Upper lobe of right lung (tissue), 1 donor: ENCODE measurements around the gene CEP350. TPM values are rescaled to one million over a fixed set of nuclear protein-coding genes. Genes with fewer than 3 reads are reported as not detected.

Source experiments
- ATAC-seq: fragments of 200-7000 bp; cut with Tn5 transposase; one replicate; pipeline ENCODE4 v1.9.1; 2020; ENCODE audit warnings: mild to moderate bottlenecking, moderate library complexity
- DNase-seq: peaks from one replicate; pipeline ENCODE4 v3.0.0-alpha.2; 2020
- H3K27ac ChIP-seq: fragments of 200-600 bp; one replicate; pipeline ENCODE4 v1.8.0; 2022
- H3K27me3 ChIP-seq: fragments of 200-600 bp; one replicate; pipeline ENCODE4 v1.8.0; 2022; ENCODE audit warnings: mild to moderate bottlenecking
- H3K36me3 ChIP-seq: fragments of 200-600 bp; one replicate; pipeline ENCODE4 v1.8.0; 2022
- H3K4me1 ChIP-seq: fragments of 200-600 bp; one replicate; pipeline ENCODE4 v1.8.0; 2022
- H3K4me3 ChIP-seq: fragments of 200-600 bp; one replicate; pipeline ENCODE4 v1.8.0; 2022; ENCODE audit warnings: mild to moderate bottlenecking
- H3K9me3 ChIP-seq: fragments of 200-600 bp; one replicate; pipeline ENCODE4 v1.8.0; 2022
- intact Hi-C: fragments of 100-400 bp; cut with DNase I; formaldehyde crosslinking; loops from one replicate; pipeline ENCODE4 v1.11.0; 2022
- total RNA-seq: library from RNA; stranded (reverse); fragmentation: NEBNext Ultra II Directional; extraction: Animal tissue kit (Norgen Biotek cat#: 25700); gene quantifications from one replicate; pipeline ENCODE4 v1.2.1, GENCODE V29; 2021
- TF ChIP-seq, protein P1 (sequence below): fragments of 200-600 bp; IDR thresholded peaks from one replicate; pipeline ENCODE4 v1.8.0; 2022; ENCODE audit warnings: antibody characterized with exemption
- donor health status: DM: no; HTN: yes; CAD: no; lungs with severe emphysema.

The CEP350 gene
- total RNA-seq, 1 donor from 2014 or later: 51.2 TPM

DNA sequence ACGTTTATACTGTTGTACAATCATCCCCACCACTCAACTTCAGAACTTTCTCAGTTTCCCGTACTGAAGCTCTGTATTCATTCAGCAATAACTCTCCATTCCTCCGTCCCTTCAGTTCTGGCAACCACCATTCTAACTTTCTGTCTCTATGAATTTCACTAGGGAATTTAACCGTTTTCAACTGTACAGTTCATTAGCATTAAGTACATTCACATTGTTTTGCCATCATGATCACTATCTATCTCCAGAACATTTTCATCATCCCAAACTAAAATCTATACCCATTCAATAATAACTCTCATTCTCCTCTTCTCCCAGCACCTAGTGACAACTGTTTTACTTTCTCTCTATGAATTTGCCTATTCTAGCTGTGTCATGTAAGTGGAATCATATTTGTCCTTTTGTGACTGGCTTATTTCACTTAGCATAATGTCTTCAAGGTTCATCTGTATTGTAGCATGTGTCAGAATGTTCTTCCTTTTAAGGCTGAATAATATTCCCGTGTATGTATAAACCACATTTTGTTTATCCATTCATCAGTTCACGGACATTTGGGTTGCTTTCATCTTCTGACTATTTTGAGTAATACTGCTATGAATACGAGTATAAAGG lies 75.0 kb downstream of the CEP350 start:
- TF ChIP-seq, protein P1, sequence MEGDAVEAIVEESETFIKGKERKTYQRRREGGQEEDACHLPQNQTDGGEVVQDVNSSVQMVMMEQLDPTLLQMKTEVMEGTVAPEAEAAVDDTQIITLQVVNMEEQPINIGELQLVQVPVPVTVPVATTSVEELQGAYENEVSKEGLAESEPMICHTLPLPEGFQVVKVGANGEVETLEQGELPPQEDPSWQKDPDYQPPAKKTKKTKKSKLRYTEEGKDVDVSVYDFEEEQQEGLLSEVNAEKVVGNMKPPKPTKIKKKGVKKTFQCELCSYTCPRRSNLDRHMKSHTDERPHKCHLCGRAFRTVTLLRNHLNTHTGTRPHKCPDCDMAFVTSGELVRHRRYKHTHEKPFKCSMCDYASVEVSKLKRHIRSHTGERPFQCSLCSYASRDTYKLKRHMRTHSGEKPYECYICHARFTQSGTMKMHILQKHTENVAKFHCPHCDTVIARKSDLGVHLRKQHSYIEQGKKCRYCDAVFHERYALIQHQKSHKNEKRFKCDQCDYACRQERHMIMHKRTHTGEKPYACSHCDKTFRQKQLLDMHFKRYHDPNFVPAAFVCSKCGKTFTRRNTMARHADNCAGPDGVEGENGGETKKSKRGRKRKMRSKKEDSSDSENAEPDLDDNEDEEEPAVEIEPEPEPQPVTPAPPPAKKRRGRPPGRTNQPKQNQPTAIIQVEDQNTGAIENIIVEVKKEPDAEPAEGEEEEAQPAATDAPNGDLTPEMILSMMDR: no peak
- no peak overlapping the region for H3K4me3 ChIP-seq
- no peaks in the 10 kb centered on the region for H3K27me3 ChIP-seq
- DNase-seq (no peak), ATAC-seq (no peak)
- no peaks in the 10 kb centered on the region for H3K9me3 ChIP-seq
- intact Hi-C loops: no loop called here
- no peak overlapping the region for H3K27ac ChIP-seq
- peaks cover 19% of the 10 kb centered on the region for H3K4me1 ChIP-seq
- H3K36me3 ChIP-seq: peaks cover 60% of the 10 kb centered on the region

DNA sequence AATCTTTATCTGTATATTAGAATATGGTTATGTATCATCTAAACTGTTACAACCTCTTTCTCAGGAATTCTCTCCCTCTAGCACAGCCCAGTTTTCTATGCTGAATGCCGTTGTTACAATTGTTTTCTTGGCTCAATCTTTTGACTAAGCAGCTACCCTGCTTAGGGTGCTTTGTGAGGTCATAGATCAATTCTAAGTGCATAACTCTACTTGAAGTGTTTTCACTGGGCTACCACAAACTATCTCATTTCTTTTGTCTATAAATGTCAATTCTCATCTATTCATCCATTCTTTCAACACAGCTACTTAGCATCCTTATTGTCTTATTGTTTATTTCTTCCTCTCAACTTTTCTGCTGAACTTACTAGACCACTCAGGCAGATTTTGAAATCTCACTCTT lies 77.1 kb downstream of the CEP350 start:
- ATAC-seq (no peak), DNase-seq (no peak)
- Histone ChIP-seq H3K27ac (no peak overlapping the region), H3K9me3 (no peaks in the 10 kb centered on the region), H3K4me1 (peaks cover 19% of the 10 kb centered on the region), H3K4me3 (no peak overlapping the region), H3K36me3 (peaks cover 58% of the 10 kb centered on the region), H3K27me3 (no peaks in the 10 kb centered on the region)
- TF ChIP-seq, protein P1: no peak
- intact Hi-C loops: no loop called here

DNA sequence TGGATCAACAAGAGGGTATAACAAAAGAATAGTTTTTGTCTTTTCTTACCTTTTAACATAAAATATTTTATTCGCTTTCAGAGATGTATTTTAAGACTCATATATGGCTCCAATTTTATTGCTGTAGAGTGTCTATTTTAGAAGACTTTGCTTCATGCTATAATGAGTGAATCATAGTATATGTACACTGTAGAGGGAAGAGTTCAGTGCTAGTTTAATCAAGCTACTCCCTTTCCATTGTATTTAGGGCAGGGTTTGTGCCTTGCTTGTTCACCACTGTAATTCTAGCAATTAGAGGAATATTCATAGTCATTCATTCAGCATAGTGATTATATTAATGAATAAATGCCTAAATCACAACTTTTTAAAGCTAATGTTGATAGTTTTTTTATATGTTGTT lies 78.8 kb downstream of the CEP350 start:
- no peak for ATAC-seq
- H3K9me3 ChIP-seq: no peaks in the 10 kb centered on the region
- H3K4me1 ChIP-seq: peaks cover 8% of the 10 kb centered on the region
- intact Hi-C loops: no loop called here
- no peaks in the 10 kb centered on the region for H3K27me3 ChIP-seq
- TF ChIP-seq, protein P1: no peak
- H3K4me3 ChIP-seq: no peak overlapping the region
- DNase-seq: no peak
- no peak overlapping the region for H3K27ac ChIP-seq
- peaks cover 64% of the 10 kb centered on the region for H3K36me3 ChIP-seq

DNA sequence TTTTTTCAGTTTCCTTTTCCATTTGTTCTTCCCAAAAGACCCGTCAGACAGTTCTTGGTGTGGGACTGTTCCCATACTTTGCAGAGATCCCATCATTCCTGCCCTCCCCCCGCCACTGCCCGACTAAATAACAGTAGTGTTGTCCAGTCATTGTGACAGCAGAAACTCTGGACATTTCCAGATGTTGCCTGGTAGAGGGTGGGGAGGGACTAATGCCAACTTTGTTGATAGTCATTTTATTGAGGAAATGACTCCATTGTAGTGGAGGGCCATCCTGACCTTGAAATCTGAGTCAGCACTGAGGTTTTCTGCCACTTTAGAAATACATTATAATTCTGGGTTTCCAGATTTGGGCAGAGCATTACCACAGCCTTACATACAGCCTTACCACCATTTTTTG lies 85.4 kb downstream of the CEP350 start:
- peaks cover 73% of the 10 kb centered on the region for H3K36me3 ChIP-seq
- H3K9me3 ChIP-seq: no peaks in the 10 kb centered on the region
- no peaks in the 10 kb centered on the region for H3K27me3 ChIP-seq
- intact Hi-C loops: no loop called here
- no peak overlapping the region for H3K4me3 ChIP-seq
- no peak for DNase-seq
- no peak overlapping the region for H3K27ac ChIP-seq
- no peak for ATAC-seq
- TF ChIP-seq, protein P1: no peak
- no peaks in the 10 kb centered on the region for H3K4me1 ChIP-seq

DNA sequence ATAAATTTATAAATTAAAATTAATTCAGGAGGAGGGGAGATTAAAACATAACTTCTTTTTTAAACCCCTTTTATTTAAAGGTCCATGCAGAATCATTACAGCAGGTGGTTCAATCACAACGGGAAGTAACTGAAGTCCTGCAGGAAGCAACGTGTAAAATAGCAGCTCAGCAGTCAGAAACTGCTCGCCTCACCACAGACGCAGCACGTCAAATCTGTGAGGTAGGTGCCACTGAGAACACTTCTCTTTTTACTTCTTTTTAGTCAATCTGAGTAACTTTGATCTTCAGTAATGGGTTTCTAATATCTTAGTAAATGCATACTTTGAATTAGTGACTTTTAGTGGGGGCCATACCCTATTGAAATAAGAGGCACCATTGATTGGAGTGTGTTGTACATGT lies 87.0 kb downstream of the CEP350 start:
- intact Hi-C loops: no loop called here
- Histone ChIP-seq H3K9me3 (no peaks in the 10 kb centered on the region), H3K27ac (no peak overlapping the region), H3K27me3 (no peaks in the 10 kb centered on the region), H3K36me3 (peaks cover 76% of the 10 kb centered on the region), H3K4me3 (no peak overlapping the region), H3K4me1 (no peaks in the 10 kb centered on the region)
- ATAC-seq: no peak
- DNase-seq: no peak
- TF ChIP-seq, protein P1: no peak
